Smooth muscle cell (in vitro differentiated cells): ENCODE data around the gene GARIN5A. TPM values are rescaled to one million over a fixed set of nuclear protein-coding genes. Genes with fewer than 3 reads are reported as not detected.

Experiments
- DNase-seq: peaks from one replicate; lab custom pipeline; 2025; ENCODE audit not compliant: unreplicated experiment; lab: John Stamatoyannopoulos, UW
- H2AFZ ChIP-seq: fragments of 200-600 bp; sonication (generic); 2 replicates; pipeline ENCODE4 v1.6.0; 2016; ENCODE audit warnings: antibody characterized with exemption, low read depth, mild to moderate bottlenecking
- H3F3A ChIP-seq: fragments of 200-600 bp; sonication (generic); 2 replicates; pipeline ENCODE4 v1.6.0; 2017; ENCODE audit warnings: antibody characterized with exemption, low read depth
- H3K27ac ChIP-seq: fragments of 200-600 bp; sonication (generic); 2 replicates; pipeline ENCODE4 v1.5.1; 2016; ENCODE audit warnings: low read depth, mild to moderate bottlenecking
- H3K27me3 ChIP-seq: fragments of 200-600 bp; sonication (generic); 2 replicates; pipeline ENCODE4 v1.6.1; 2016; ENCODE audit warnings: low read depth, mild to moderate bottlenecking
- H3K36me3 ChIP-seq: fragments of 200-600 bp; sonication (generic); 2 replicates; pipeline ENCODE4 v1.5.1; 2016; ENCODE audit warnings: low read depth
- H3K4me1 ChIP-seq: fragments of 200-600 bp; sonication (generic); 2 replicates; pipeline ENCODE4 v1.5.1; 2016; ENCODE audit warnings: low read depth
- H3K4me2 ChIP-seq: fragments of 200-600 bp; sonication (generic); 2 replicates; pipeline ENCODE4 v1.6.0; 2016; ENCODE audit warnings: mild to moderate bottlenecking
- H3K4me3 ChIP-seq: fragments of 200-600 bp; sonication (generic); 2 replicates; pipeline ENCODE4 v1.5.1; 2016; ENCODE audit warnings: mild to moderate bottlenecking
- H3K79me2 ChIP-seq: fragments of 200-600 bp; sonication (generic); 2 replicates; pipeline ENCODE4 v1.6.0; 2016; ENCODE audit warnings: low read depth, mild to moderate bottlenecking
- H3K9ac ChIP-seq: fragments of 200-600 bp; sonication (generic); 2 replicates; pipeline ENCODE4 v1.6.0; 2016; ENCODE audit warnings: low read depth
- H3K9me3 ChIP-seq: fragments of 200-600 bp; sonication (generic); replicated peaks from 2 replicates; pipeline ENCODE4 v1.5.1; 2016; ENCODE audit warnings: low read depth
- H4K20me1 ChIP-seq: fragments of 200-600 bp; sonication (generic); 2 replicates; pipeline ENCODE4 v1.6.0; 2016; ENCODE audit warnings: low read depth
- CTCF ChIP-seq: fragments of 200-600 bp; sonication (generic); IDR thresholded peaks from 2 replicates; pipeline ENCODE4 v1.5.1; 2017; ENCODE audit warnings: borderline replicate concordance, mild to moderate bottlenecking, antibody characterized with exemption; ENCODE audit not compliant: insufficient read depth, poor library complexity, severe bottlenecking
- WGBS: methylation state at CpG from one replicate; pipeline ENCODE4 v1.1.7; 2016; ENCODE audit warnings: low lambda C conversion rate; 5-methylcytosine and 5-hydroxymethylcytosine counted together
- polyA plus RNA-seq: library from polyadenylated mRNA; unstranded; fragments of >200 nt; fragmentation: Nextera tagmentation; extraction: Ambion mirVana; gene quantifications from 2 replicates; pipeline ENCODE4 v1.2.1, GENCODE V29; 2016
- total RNA-seq: library from RNA; depleted of rRNA; stranded (reverse); fragments of >200 nt; gene quantifications from 2 replicates; pipeline ENCODE4 v1.2.3, GENCODE V29; 2014

GARIN5A gene
- 1.7 and 4.1 TPM in 2 replicates for total RNA-seq
- polyA plus RNA-seq = 2.1 and 3.7 TPM in 2 replicates

GRCh38 chr19:50476224-50476906 is at the start of gene GARIN5A, which contains the start of gene EMC10:
TSS of gene GARIN5A (minus strand) at chr19:50476848. CDS start at chr19:50476388, 460 bp downstream.
TSS of gene EMC10 (plus strand) at chr19:50476507. CDS start at chr19:50476545, 38 bp downstream.
- H3K27me3 ChIP-seq = no peaks in the 10 kb centered on the region
- peak within 1 kb of the TSS; percentile 100 for H2AFZ ChIP-seq
- H3K9ac ChIP-seq = peak within 1 kb of the TSS; percentile 85
- peaks cover 16% of the 10 kb centered on the region for H3K79me2 ChIP-seq
- no peaks in the 10 kb centered on the region for H3K36me3 ChIP-seq
- H3K4me3 ChIP-seq = peak within 1 kb of the TSS; percentile 97
- peak within 1 kb of the TSS; percentile 68 for H3K27ac ChIP-seq
- 3% methylated on average over 58 of the region's 58 CpGs for whole genome bisulfite sequencing
- peaks cover 6% of the 10 kb centered on the region for H3F3A ChIP-seq
- H3K4me1 ChIP-seq = peaks cover 7% of the 10 kb centered on the region
- no peaks in the 10 kb centered on the region for H3K9me3 ChIP-seq
- no peak for TF ChIP-seq CTCF
- peak within 1 kb of the TSS; percentile 98 for H3K4me2 ChIP-seq
- DNase-seq = peak; percentile 72
- peaks cover 24% of the 10 kb centered on the region for H4K20me1 ChIP-seq

- Histone ChIP-seq H3K4me3 (no peak overlapping the region), H3K9ac (no peak overlapping the region), H3K27ac (no peak overlapping the region), H4K20me1 (no peaks in the 10 kb centered on the region), H3K36me3 (no peaks in the 10 kb centered on the region), H3K9me3 (no peaks in the 10 kb centered on the region), H3K4me1 (no peaks in the 10 kb centered on the region), H3K79me2 (no peaks in the 10 kb centered on the region), H3K4me2 (no peak overlapping the region), H3F3A (no peaks in the 10 kb centered on the region), H2AFZ (no peak overlapping the region), H3K27me3 (no peaks in the 10 kb centered on the region)
- WGBS = 90% methylated on average over 10 of the region's 10 CpGs
- no peak for DNase-seq
- TF ChIP-seq CTCF = no peak
Measured at GRCh38 chr19:50522881-50523280, 46.2 kb upstream of the GARIN5A start.

GRCh38 chr19:50520822-50521465 is 44.3 kb upstream of the GARIN5A start:
- H2AFZ ChIP-seq = no peak overlapping the region
- no peaks in the 10 kb centered on the region for H3K4me1 ChIP-seq
- no peaks in the 10 kb centered on the region for H4K20me1 ChIP-seq
- no peak for TF ChIP-seq CTCF
- H3K4me3 ChIP-seq = no peak overlapping the region
- no peak overlapping the region for H3K9ac ChIP-seq
- no peak overlapping the region for H3K4me2 ChIP-seq
- DNase-seq = no peak
- H3K36me3 ChIP-seq = no peaks in the 10 kb centered on the region
- 93% methylated on average over 17 of the region's 17 CpGs for WGBS
- H3K27me3 ChIP-seq = no peaks in the 10 kb centered on the region
- H3F3A ChIP-seq = no peaks in the 10 kb centered on the region
- no peaks in the 10 kb centered on the region for H3K79me2 ChIP-seq
- no peak overlapping the region for H3K27ac ChIP-seq
- no peaks in the 10 kb centered on the region for H3K9me3 ChIP-seq
